GM12891 (cell line): ENCODE measurements around the gene ZNF8.
A peak's percentile ranks its signal among the peaks of the same experiment; 100 is the strongest.
"Not testable (repeated sequence)": the region's sequence is repeated elsewhere in the genome, so short reads cannot be mapped to it uniquely, and the experiment has no call there.

ENCODE experiments used
- DNase-seq: peaks from one replicate; pipeline ENCODE4 v3.0.0; 2011; ENCODE audit warnings: low spot score; ENCODE audit not compliant: insufficient read length
- FAIRE-seq: peaks from 2 replicates; lab custom pipeline; 2011; peaks lifted over from hg19 to GRCh38; lab: Jason Lieb, UNC
- PAX5 ChIP-seq: IDR thresholded peaks from 2 replicates; pipeline ENCODE4 v1.6.1; 2011; ENCODE audit warnings: low read length, moderate library complexity, mild to moderate bottlenecking; ENCODE audit not compliant: insufficient read depth, severe bottlenecking
- POLR2A ChIP-seq: IDR thresholded peaks from 2 replicates; pipeline ENCODE4 v1.6.1; 2011; ENCODE audit warnings: low read depth, low read length, control low read depth
- POLR2AphosphoS5 ChIP-seq: IDR thresholded peaks from 2 replicates; pipeline ENCODE4 v1.6.1; 2011; ENCODE audit warnings: low read depth, low read length, control low read depth
- POU2F2 ChIP-seq: IDR thresholded peaks from 2 replicates; pipeline ENCODE4 v1.6.1; 2011; ENCODE audit warnings: low read depth, mild to moderate bottlenecking, control low read depth, low read length, moderate library complexity
- SPI1 ChIP-seq: IDR thresholded peaks from 2 replicates; pipeline ENCODE4 v1.6.1; 2011; ENCODE audit warnings: low read depth, low read length, control low read depth
- TAF1 ChIP-seq: IDR thresholded peaks from 2 replicates; pipeline ENCODE4 v1.6.1; 2011; ENCODE audit warnings: low read depth, low read length, control low read depth

Gene ZNF8

GRCh38 chr19:58291943-58292342, 13.2 kb downstream of the ZNF8 start:
- DNase-seq: no peak
- FAIRE-seq: no peak
- TF ChIP-seq POLR2A (no peak), PAX5 (no peak), POU2F2 (no peak), SPI1 (no peak), TAF1 (no peak), POLR2AphosphoS5 (no peak)

GRCh38 chr19:58294743-58295374, 16.1 kb downstream of the ZNF8 start:
- DNase-seq: no peak
- no peak for FAIRE-seq
- no peak for TF ChIP-seq PAX5
- no peak for TF ChIP-seq SPI1
- TF ChIP-seq POLR2A: no peak
- no peak for TF ChIP-seq POLR2AphosphoS5
- no peak for TF ChIP-seq TAF1
- TF ChIP-seq POU2F2: no peak

GRCh38 chr19:58296104-58296503, 17.3 kb downstream of the ZNF8 start:
- DNase-seq (no peak), FAIRE-seq (no peak)
- TF ChIP-seq TAF1 (no peak), POLR2A (no peak), POLR2AphosphoS5 (no peak), POU2F2 (no peak), SPI1 (no peak), PAX5 (no peak)

- DNase-seq (no peak), FAIRE-seq (no peak)
- no peak for TF ChIP-seq PAX5
- TF ChIP-seq SPI1: no peak
- no peak for TF ChIP-seq POU2F2
- TF ChIP-seq TAF1: no peak
- no peak for TF ChIP-seq POLR2AphosphoS5
- no peak for TF ChIP-seq POLR2A
Measured at GRCh38 chr19:58300620-58301019, 21.9 kb downstream of the ZNF8 start.

GRCh38 chr19:58304255-58304654, 25.5 kb downstream of the ZNF8 start:
- TF ChIP-seq POLR2A: no peak
- no peak for TF ChIP-seq SPI1
- TF ChIP-seq PAX5: no peak
- TF ChIP-seq POU2F2: no peak
- no peak for TF ChIP-seq TAF1
- TF ChIP-seq POLR2AphosphoS5: no peak
- DNase-seq (no peak), FAIRE-seq (no peak)

GRCh38 chr19:58304748-58305064, 26.0 kb downstream of the ZNF8 start:
- DNase-seq (no peak), FAIRE-seq (no peak)

GRCh38 chr19:58305065-58305931, 26.5 kb downstream of the ZNF8 start, which contains the start of gene ERVK3-1:
TSS of gene ERVK3-1 (plus strand) at chr19:58305377. CDS start at chr19:58312169, 6,792 bp downstream.
- TF ChIP-seq POLR2AphosphoS5 (peak; percentile 97), POU2F2 (peak; percentile 86; the same call in 1 of the 2 replicates), SPI1 (peak; percentile 72), POLR2A (peak; percentile 98), PAX5 (peak; percentile 25), TAF1 (peak; percentile 97)
- FAIRE-seq (peak; percentile 99), DNase-seq (peak; percentile 95)

More at GRCh38 chr19:58304748-58305064, 26.0 kb downstream of the ZNF8 start:
- TF ChIP-seq SPI1 (no peak), POU2F2 (no peak), POLR2AphosphoS5 (no peak), POLR2A (no peak), TAF1 (no peak), PAX5 (no peak)

GRCh38 chr19:58305932-58306323, 27.2 kb downstream of the ZNF8 start:
- FAIRE-seq (no peak), DNase-seq (no peak)
- TF ChIP-seq POLR2AphosphoS5 (no peak), POLR2A (no peak), PAX5 (no peak), TAF1 (no peak), SPI1 (no peak), POU2F2 (no peak)

GRCh38 chr19:58307736-58308135, 29.0 kb downstream of the ZNF8 start:
- FAIRE-seq (no peak), DNase-seq (no peak)
- TF ChIP-seq POLR2A: no peak
- no peak for TF ChIP-seq PAX5
- no peak for TF ChIP-seq TAF1
- no peak for TF ChIP-seq POLR2AphosphoS5
- no peak for TF ChIP-seq SPI1
- no peak for TF ChIP-seq POU2F2

GRCh38 chr19:58310685-58311084, 31.9 kb downstream of the ZNF8 start:
- DNase-seq, FAIRE-seq: not testable (repeated sequence)
